Measurements from ENCODE around the gene ERMP1.

- TF ChIP-seq TOX (CRISPR knock-in tag; IDR thresholded peaks at IDR 0.05; ENCODE audit: borderline replicate concordance) (no peak), PATZ1 (CRISPR knock-in tag; IDR thresholded peaks at IDR 0.05; ENCODE audit: borderline replicate concordance) (no peak), BACH2 (CRISPR knock-in tag; IDR thresholded peaks at IDR 0.05; ENCODE audit: borderline replicate concordance) (no peak), ZNF70 (CRISPR knock-in tag; IDR thresholded peaks at IDR 0.05) (no peak), CREB5 (CRISPR knock-in tag; IDR thresholded peaks at IDR 0.05; ENCODE audit: low read depth) (no peak), CSRNP3 (CRISPR knock-in tag; IDR thresholded peaks at IDR 0.05) (no peak), POU6F1 (CRISPR knock-in tag; IDR thresholded peaks at IDR 0.05; ENCODE audit: borderline replicate concordance, low read depth) (no peak), ESRRG (CRISPR knock-in tag; IDR thresholded peaks at IDR 0.05) (no peak), TSHZ2 (CRISPR knock-in tag; IDR thresholded peaks at IDR 0.05) (no peak), ZNF565 (CRISPR knock-in tag; conservative IDR thresholded peaks at IDR 0.05; ENCODE audit: low read depth) (no peak), TCF4 (CRISPR knock-in tag; IDR thresholded peaks at IDR 0.05; ENCODE audit: borderline replicate concordance) (no peak), SNAI2 (CRISPR knock-in tag; IDR thresholded peaks at IDR 0.05) (no peak), RARB (CRISPR knock-in tag; IDR thresholded peaks at IDR 0.05) (no peak), GLIS3 (CRISPR knock-in tag; IDR thresholded peaks at IDR 0.05) (no peak)
These were observed 83.6 kb downstream of the ERMP1 start for GRCh38 chr9:5749306-5749705.

Data from SK-N-SH treated with all-trans-retinoic acid at 6 μM for 48 hours (cell line).